ENCODE results near the gene NFX1.
"Not testable (repeated sequence)": the region's sequence is repeated elsewhere in the genome, so short reads cannot be mapped to it uniquely, and the experiment has no call there.

Gene NFX1

GRCh38 chr9:33366979-33367480 is 76.7 kb downstream of the NFX1 start:
- no peak for DNase-seq

DNA sequence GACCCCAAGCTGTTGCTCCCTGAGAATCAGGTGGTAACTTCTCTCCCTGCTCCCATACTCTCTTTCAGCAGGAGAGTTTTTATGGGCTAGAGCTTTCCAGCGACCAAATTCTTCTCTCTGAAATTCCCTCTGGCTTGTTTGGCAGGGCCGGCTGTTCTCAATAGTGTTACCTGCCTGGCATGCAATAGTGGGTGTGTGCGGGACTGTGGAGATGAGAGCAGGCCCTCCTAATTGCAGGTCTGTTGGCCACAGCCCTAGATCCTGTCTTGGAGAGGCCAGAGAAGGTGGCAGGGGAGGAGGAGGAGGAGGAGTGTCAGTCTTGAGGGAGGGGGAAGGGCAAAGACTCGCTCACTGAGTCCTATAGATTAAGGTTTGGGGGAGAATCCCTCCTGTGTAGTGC is 82.6 kb downstream of the NFX1 start:
- DNase-seq: no peak

- DNase-seq: no peak
Observed at GRCh38 chr9:33374190-33374589, 83.9 kb downstream of the NFX1 start.

DNA sequence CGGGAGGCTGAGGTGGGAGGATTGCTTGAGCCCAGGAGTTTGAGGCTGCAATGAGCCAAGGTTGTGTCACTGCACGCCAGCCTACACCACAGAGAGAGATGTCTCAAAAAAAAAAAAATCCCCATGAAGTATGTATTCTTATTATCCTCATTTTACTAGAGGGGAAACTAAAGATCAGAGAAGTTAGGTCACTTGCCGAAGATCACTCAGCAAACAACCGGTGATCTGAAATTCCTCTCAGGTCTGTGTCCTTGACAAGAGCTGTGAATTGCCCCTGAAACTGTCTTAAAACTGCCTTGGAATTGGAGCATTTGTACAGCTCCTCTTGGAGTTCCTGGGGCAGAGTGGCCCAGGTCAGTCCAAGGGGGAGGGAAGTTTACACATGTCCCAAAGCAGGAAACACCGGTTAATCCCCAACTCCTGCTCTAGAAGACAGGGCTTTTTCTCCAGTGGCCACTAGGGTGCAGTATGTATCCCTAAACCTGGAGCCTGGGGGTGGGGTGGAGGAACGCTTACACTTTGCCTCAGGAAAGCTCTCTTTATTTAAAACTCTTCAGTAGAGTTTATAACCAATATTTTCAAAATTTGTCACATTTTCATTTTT is 84.4 kb downstream of the NFX1 start:
- peak; percentile 76 for DNase-seq

DNA sequence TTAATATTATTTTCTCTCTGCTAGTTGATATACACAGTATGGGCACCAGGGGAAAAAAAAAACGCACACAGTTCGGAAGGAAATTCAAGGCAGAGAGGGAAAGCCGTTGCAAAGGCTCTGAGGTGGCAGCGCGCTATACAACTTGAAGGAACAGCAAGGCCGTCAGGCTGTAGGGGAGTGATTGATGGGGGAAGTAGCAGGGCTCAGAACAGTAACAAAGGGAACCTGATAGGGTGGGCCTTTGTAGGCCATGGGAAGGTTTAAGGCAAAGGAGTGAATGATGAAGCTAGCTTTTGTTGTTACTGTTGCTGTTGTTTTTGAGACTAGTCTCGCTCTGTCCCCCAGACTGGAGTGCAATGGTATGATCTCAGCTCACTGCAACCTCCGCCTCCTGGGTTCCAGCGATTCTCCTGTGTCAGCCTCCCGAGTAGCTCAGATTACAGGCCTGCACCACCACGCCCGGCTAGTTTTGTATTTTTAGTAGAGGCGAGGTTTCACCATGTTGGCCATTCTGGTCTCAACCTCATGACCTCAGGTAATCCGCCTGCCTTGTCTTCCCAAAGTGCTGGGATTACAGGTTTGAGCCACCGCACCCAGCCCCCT is 85.0 kb downstream of the NFX1 start:
- DNase-seq: no peak

DNA sequence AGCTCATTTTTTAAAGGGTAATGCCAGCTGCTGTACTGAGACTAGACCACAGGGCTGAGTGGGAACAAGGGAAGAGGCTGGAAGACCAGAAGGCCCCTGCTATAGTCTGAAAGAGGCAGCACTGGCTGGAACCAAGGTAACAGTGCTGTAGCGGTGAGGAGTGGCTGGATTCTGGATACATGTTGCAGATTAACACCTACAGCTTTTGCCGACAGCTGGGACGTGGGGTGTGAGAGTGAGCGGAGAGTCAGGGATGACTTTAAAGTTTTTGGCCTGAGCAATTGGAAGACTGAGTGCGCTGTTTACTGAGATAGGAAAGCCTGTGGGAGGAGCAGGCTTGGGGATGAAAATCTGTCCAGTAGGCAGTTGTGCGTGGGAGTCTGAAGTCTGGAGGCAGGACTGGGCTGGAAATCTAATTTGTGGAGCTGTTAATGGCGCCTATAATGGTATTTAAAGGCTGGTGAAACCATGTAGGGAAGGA is 85.6 kb downstream of the NFX1 start:
- DNase-seq: no peak

DNA sequence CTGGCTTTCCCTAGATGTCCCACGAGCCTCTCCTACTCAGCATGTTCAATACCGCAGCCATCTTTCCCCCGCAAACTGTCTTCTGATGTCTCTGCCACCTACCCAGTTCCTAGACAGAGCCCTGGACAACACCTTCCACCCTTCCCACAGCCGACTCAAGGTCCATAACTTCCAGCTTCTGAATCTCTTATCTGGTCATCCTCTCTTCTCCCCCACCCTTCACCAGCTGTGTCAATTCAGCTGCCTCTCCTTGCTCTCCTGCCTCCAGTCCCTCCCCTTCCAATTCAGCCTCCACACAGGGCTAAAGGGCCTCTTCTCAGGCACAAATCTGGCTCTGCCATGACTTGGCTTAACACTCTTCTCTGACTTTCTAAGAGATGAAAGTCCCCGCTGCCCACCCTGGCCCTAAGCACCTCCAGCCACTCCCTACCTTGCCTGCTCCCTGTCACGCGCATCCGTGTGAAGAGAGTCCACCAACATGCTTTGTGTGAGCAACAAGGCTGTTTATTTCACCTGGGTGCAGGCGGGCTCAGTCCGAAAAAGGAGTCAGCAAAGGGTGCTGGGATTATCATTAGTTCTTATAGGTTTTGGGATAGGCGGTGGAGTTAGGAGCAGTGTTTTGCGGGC is 86.9 kb downstream of the NFX1 start:
- DNase-seq: no peak

DNA sequence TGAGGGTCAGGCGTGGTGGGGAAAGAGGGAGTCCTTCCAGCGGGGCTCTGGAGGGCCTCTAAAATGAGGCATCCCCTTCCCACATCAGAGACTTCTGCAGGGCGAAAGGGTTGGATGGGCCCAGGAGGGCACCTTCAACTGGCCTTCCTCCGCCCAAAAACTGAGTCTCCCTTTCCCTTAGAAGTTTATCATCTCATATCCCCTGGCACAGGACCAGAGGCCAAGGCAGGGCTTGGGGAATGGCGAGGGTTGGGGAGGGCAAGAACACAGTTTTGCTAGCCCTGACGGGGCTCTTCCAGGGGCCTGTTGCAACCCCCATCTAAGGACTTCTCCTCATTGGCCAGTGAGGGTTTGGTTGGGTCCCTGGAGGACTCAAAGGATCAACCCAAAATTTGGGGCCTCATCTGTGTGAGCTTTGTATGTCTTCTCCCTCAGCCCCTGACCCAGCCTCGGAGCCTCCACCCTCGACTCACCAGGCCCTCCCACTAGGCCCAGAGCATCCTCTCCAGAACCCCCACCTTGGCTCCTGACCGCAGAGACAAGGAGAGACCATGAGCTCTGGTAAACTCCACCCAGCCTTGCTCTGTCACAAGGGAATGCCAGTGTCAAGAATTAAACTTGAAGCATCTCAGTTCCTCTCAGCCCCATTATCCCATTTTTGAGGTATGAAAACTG is 87.9 kb downstream of the NFX1 start:
- no peak for DNase-seq

GRCh38 chr9:33379666-33380389 is 89.5 kb downstream of the NFX1 start:
- DNase-seq: no peak

DNA sequence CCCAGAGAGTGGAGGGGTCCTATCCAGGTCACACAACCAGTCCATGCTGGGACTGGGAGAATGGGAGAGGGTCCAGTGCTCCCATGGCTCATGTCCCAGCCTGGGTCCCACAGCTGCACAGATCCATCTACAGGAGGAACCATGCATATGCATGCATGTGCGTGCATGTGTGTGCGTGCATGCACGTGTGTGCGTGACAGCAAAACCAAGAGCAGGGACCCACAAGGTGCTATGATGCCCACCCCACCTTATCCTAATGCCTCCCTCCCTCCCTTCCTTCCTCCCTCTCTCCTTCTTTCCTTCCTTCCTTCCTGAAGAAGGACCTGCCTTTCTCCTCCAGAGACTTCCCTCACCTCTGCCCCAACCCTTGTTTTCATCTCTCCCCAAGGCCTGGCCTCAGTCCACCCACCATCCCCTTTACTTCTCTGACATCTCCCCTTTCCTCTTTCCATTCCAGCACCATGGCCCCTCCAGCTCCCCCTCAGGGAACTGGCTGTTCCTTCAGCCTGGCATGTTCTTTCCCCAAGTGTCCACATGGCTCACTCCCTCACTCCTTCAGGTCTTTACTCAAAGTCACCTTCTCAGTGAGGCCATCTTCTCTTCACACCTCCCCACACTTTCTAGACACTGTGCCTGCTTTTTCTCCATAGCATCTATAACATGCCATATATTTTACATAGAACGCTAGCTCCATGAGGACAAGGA is 90.2 kb downstream of the NFX1 start:
- no peak for DNase-seq

DNA sequence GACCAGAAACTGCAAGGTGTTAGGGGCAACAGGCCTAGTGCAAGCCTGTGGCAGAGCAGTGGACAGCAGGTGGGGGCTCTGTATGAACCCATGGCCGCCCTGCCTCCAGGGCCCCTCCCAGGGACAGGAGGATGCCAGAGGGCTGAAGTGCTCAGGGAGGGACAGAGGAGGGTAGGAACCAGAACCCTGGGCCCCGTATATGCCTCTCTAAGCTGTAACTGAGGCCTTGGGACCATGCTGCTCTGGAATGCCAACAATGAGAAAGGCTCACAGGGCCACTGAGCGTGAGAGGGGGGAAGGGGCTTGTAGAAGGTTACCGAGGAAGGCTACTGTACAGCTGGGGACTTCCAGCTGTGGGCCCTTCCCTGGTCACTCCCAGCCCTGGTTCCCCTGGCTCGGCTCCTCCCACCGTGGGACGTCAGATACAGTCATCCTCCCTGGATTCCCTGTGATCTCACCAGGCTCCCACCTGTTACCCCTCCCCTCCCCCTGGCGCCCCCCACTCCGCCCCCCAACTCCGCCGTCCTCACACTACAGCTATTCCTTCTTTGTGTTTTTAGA is 91.0 kb downstream of the NFX1 start:
- no peak for DNase-seq

GRCh38 chr9:33382397-33382796 is 92.1 kb downstream of the NFX1 start:
- DNase-seq: not testable (repeated sequence)

DNA sequence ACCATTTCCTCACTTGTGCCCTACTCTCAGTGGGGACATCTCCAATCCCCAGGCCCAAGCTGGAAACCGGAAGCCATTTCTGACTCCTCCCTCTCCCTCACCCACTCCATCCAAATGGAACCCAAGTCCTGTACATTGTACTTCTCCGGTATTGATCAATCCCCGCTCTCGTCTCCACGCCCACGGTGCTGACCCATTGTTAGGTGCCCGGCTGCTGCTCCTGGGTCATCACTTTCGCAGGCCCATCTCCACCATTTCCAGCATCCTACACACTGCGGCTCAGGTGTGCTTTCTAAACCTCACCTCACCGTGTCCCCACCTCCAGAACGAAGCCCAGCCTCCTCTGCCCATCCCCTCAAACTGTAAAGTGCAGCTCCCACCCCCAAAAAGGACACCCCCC is 93.1 kb downstream of the NFX1 start:
- DNase-seq: not testable (repeated sequence)

DNA sequence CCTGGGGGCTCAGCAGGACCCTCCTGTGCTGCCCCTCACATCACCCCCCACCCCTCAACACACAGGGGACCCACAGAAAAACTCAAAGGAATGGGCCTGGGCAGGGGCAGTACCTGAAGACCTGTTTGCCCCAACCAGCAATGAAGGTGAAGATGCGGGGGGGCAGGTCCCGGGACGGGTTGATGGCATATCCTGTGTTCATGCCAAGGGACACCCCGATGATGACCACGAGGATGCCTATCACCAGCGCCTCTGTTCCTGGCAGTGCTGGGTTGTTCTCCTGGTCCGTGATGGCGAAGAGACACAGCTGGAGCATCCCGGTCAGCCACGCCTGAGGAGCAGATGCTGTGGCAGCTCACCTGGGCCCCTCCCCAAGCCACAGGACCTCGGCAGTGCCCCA is 95.2 kb downstream of the NFX1 start:
- not testable (repeated sequence) for DNase-seq

DNA sequence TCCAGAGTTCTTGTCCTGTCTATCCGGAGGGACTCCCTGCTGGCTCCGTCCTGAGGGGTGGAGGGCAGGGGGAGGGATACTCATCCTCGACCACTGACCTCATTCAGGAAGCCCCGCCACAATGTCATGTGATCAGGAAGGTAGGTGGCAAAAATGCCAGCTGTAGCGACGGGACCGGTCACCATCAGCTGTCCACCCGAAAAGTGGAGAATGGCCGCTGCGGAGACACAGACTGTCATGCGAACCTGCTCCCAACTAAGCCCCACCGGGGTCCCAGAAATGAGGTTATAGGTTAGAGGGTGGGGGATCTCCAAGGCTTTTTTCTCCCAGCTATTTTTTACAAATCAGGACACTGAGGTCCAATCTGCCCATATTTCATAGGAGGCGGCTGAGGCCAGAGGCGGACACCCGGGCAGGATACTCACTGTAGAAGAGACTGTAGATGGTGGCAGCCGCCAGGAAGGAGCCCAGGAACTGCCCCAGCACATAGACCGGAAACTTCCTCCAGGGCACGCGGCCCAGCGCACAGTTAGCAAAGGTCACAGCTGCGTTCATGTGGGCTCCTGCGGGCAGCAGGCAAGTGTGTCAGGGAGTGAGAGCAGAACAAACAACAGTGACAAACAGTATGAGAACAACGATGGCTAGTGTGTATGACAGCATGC is 95.8 kb downstream of the NFX1 start:
- not testable (repeated sequence) for DNase-seq

DNA sequence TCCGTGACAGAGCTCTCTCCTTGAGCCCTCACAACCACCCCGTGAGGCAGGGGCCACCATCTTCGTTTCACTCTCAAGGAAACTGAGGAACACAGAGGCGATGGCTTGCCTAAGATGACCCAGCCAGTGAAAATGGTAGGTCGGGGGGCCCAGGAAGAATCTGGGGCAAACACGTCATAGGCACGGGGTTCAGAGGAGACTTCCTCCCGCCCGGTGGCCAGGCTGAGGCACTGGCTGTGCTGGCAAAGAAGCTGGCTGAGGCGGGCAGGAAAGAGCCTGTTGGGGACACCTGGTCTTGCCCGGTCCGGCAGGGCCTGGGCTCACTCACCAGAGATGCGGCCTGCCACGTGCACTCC is 96.3 kb downstream of the NFX1 start:
- DNase-seq: not testable (repeated sequence)

DNA sequence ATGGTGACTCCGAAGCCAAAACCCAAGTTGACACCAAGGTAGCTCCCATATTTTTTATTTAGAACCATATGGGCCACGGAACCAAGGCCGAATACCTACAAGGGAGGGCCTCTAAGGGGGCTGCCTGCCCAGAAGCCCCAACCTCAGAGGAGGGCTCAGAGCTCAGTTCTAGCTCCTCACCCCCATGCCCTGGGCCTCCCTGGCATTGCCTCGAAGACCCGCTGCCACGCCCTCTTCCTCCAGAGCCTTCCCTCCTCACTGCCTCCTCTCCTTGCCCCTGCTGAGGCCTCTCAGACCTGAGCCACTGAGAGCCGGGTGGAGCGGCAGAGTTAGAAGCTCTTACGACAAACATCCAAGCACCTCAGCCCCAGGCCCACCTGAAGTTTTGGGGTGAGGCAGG is 96.7 kb downstream of the NFX1 start:
- not testable (repeated sequence) for DNase-seq

- no peak for DNase-seq
Observed at GRCh38 chr9:33388110-33388994, 98.0 kb downstream of the NFX1 start.

DNA sequence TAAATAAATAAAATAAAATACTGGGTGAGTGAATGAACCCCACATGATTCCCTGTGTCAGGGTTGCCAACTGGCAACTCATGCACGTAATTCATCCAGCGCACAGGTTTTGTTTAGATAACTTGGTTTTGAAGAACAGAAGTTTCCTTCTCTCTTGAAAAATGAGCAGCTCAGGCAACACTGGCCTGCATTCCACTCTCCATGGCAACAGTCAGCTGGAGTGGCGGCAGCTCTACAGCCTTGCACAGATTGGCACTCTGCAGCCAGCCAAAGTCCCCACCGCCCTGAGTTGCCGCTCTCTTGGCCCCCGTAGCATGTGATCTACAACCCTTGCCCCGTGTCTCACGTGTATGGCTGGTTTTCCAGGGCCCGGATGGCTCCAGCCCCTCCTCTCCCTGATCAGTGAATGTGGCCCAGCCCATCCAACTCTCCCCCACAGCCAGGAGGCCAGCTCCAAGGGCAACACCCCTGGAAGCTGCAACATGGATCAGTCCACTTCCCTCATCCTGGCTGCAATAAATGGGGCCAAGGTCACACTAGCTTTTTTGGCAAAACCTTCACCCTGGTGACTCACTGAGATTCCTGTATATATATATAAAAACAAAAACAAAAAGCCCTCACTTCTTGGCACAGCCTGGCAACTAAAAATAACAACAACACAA is 100.9 kb downstream of the NFX1 start:
- DNase-seq: peak; percentile 30

GRCh38 chr9:33392591-33393021 is 102.3 kb downstream of the NFX1 start:
- not testable (repeated sequence) for DNase-seq

Data from NCI-H2029 treated with DMSO at 0.1 percent for 48 hours (cell line).